K562 (cell line): Measurements from ENCODE around the gene CPEB1. TPM values are rescaled to one million over a fixed set of nuclear protein-coding genes. Genes with fewer than 3 reads are reported as not detected.
"Not testable (repeated sequence)": the region's sequence is repeated elsewhere in the genome, so short reads cannot be mapped to it uniquely, and the experiment has no call there.

Experiments
- ATF6 ChIP-seq: sonication (generic); formaldehyde crosslinking; IDR thresholded peaks from 2 replicates; pipeline ENCODE4 v1.4.0; 2020; ENCODE audit warnings: mild to moderate bottlenecking, missing genetic modification reagents
- ATF7 ChIP-seq: fragments of 450-650 bp; IDR thresholded peaks from 2 replicates; pipeline ENCODE4 v1.7.1; 2014; ENCODE audit warnings: mild to moderate bottlenecking, moderate library complexity
- BCOR ChIP-seq: fragments of 450-650 bp; IDR thresholded peaks from 2 replicates; pipeline ENCODE4 v1.6.1; 2016
- CHD2 ChIP-seq: IDR thresholded peaks from 2 replicates; pipeline ENCODE4 v1.6.1; 2011; ENCODE audit warnings: low read depth, low read length
- DPF2 ChIP-seq: fragments of 450-650 bp; IDR thresholded peaks from 2 replicates; pipeline ENCODE4 v1.6.1; 2016
- ERF ChIP-seq: fragments of 450-650 bp; formaldehyde crosslinking; IDR thresholded peaks from 2 replicates; pipeline ENCODE4 v1.4.0; 2020; ENCODE audit warnings: mild to moderate bottlenecking, mixed read lengths
- KAT7 ChIP-seq: sonication (generic); formaldehyde crosslinking; IDR thresholded peaks from 2 replicates; pipeline ENCODE4 v1.8.0; 2022; ENCODE audit warnings: missing genetic modification reagents, mild to moderate bottlenecking, borderline replicate concordance
- KDM1A ChIP-seq, 2 experiments: fragments of 450-650 bp; IDR thresholded peaks; 2 replicates each; pipeline ENCODE4 v1.6.1; 2016; ENCODE audit warnings: mild to moderate bottlenecking in 2 of 2
- L3MBTL2 ChIP-seq: fragments of 450-650 bp; IDR thresholded peaks from 2 replicates; pipeline ENCODE4 v1.6.1; 2016; ENCODE audit warnings: mild to moderate bottlenecking, moderate library complexity
- LEF1 ChIP-seq: fragments of 450-650 bp; IDR thresholded peaks from 2 replicates; pipeline ENCODE4 v1.6.1; 2016; ENCODE audit warnings: mild to moderate bottlenecking
- MIER1 ChIP-seq: fragments of 450-650 bp; IDR thresholded peaks from 2 replicates; pipeline ENCODE4 v1.6.1; 2016; ENCODE audit warnings: antibody characterized with exemption, mild to moderate bottlenecking, low read depth
- NR2C1 ChIP-seq, 2 experiments: fragments of 450-650 bp; IDR thresholded peaks; 2 replicates each; pipeline ENCODE4 v1.6.1; 2017; ENCODE audit warnings: mild to moderate bottlenecking in 2 of 2, antibody characterized with exemption in 1 of 2, inconsistent platforms in 1 of 2, missing compliant biosample characterization in 1 of 2, missing genetic modification characterization in 1 of 2
- PHF20 ChIP-seq: fragments of 450-650 bp; IDR thresholded peaks from 2 replicates; pipeline ENCODE4 v1.6.1; 2018; ENCODE audit not compliant: partially characterized antibody
- PHF8 ChIP-seq: fragments of 200-600 bp; sonication (generic); IDR thresholded peaks from 2 replicates; pipeline ENCODE4 v1.6.1; 2012; ENCODE audit warnings: mixed run types, mild to moderate bottlenecking, inconsistent platforms, low read length, moderate library complexity, borderline replicate concordance
- PYGO2 ChIP-seq: fragments of 450-650 bp; IDR thresholded peaks from 2 replicates; pipeline ENCODE4 v1.6.1; 2016; ENCODE audit warnings: mild to moderate bottlenecking, missing genetic modification characterization, moderate library complexity, missing compliant biosample characterization
- TFAP4 ChIP-seq: sonication (generic); formaldehyde crosslinking; IDR thresholded peaks from 2 replicates; pipeline ENCODE4 v1.8.0; 2022; ENCODE audit warnings: missing genetic modification reagents, mild to moderate bottlenecking, moderate library complexity, borderline replicate concordance
- ZFX ChIP-seq: sonication (generic); formaldehyde crosslinking; IDR thresholded peaks from 2 replicates; pipeline ENCODE4 v1.8.0; 2022; ENCODE audit warnings: mild to moderate bottlenecking, missing genetic modification reagents, moderate library complexity
- ZNF592 ChIP-seq: fragments of 450-650 bp; IDR thresholded peaks from 2 replicates; pipeline ENCODE4 v1.6.1; 2017; ENCODE audit warnings: antibody characterized with exemption, mild to moderate bottlenecking
- polyA plus RNA-seq, 8 experiments: library from polyadenylated mRNA; depleted of rRNA in 4 of 8; stranded (reverse) in 5 of 8; unstranded in 3 of 8; fragments of >200 nt; fragmentation: Nextera tagmentation in 2 of 8; fragmentation: Illumina TruSeq in 1 of 8; extraction: Ambion mirVana in 2 of 8; extraction: Trizol in 1 of 8; gene quantifications; 2 replicates each; pipeline versions ENCODE4 v1.2.1 to v1.2.3, GENCODE V29; 2011 to 2014; ENCODE audit warnings: inconsistent platforms in 1 of 8, missing spikeins in 1 of 8
- total RNA-seq, 7 experiments: library from RNA; depleted of rRNA in 6 of 7; stranded (reverse); fragments of >200 nt in 6 of 7; fragmentation: Illumina TruSeq in 2 of 7; extraction: Trizol in 2 of 7; gene quantifications; 2 replicates each; pipeline versions ENCODE4 v1.2.1 to v1.2.3, GENCODE V29; 2011 to 2021; ENCODE audit warnings: low replicate concordance in 1 of 7

The CPEB1 gene
- total and polyA plus RNA-seq, 9 of the 15 experiments (the other 6 are each of a cell fraction or from before 2014, with no cell fraction given), result 2.2 to 13.4 (median 9.7) TPM

GRCh38 chr15:82644967-82645852, 2.0 kb downstream of the CPEB1 start (continued):
- TF ChIP-seq ZNF592 (peak; percentile 57; the same call in 1 of the 2 replicates), DPF2 (peak; percentile 68), KDM1A (IDR thresholded peaks at IDR 0.05) (peak; percentile 27 to 68; a peak in 2 of 4 replicates), ZFX (CRISPR knock-in tag) (peak; percentile 48), ATF6 (0 out of 2 replicates have a peak, but pooled peaks have one; percentile 17), CHD2 (peak; percentile 59; the same call in 1 of the 2 replicates), LEF1 (0 out of 2 replicates have a peak, but pooled peaks have one; percentile 7), ATF7 (0 out of 2 replicates have a peak, but pooled peaks have one; percentile 12), PHF20 (peak; percentile 24), KAT7 (CRISPR knock-in tag) (peak; percentile 66), MIER1 (peak; percentile 67; the same call in 1 of the 2 replicates), ERF (CRISPR knock-in tag) (0 out of 2 replicates have a peak, but pooled peaks have one; percentile 39), PYGO2 (tag) (peak; percentile 15; the same call in 1 of the 2 replicates), L3MBTL2 (0 out of 2 replicates have a peak, but pooled peaks have one; percentile 12), NR2C1 (IDR thresholded peaks at IDR 0.05) (peak; percentile 30; the same call in 1 of the 2 replicates), BCOR (peak; percentile 86), PHF8 (peak; percentile 12; the same call in 1 of the 2 replicates), TFAP4 (CRISPR knock-in tag) (0 out of 2 replicates have a peak, but pooled peaks have one; percentile 9)
- TF ChIP-seq NR2C1 (tag; IDR thresholded peaks at IDR 0.05), result not testable (repeated sequence)
